ENCODE data around the gene MIPOL1. TPM values are rescaled to one million over a fixed set of nuclear protein-coding genes. Genes with fewer than 3 reads are reported as not detected.

Gene MIPOL1
- total and polyA plus RNA-seq, 2 of the 13 experiments (the other 11 are each of a cell fraction or from before 2014, with no cell fraction given): 8.6 to 34.2 TPM

- TF ChIP-seq THAP9 (CRISPR knock-in tag; IDR thresholded peaks at IDR 0.05; ENCODE audit: borderline replicate concordance) (peak; percentile 92), YY1 (IDR thresholded peaks at IDR 0.05; ENCODE audit: insufficient read depth, insufficient replicate concordance, low read depth, low read length) (peak; percentile 48), ZNF788 (CRISPR knock-in tag; IDR thresholded peaks at IDR 0.05; ENCODE audit: borderline replicate concordance) (peak; percentile 13; the same call in 1 of the 2 replicates), NFKB2 (CRISPR knock-in tag; IDR thresholded peaks at IDR 0.05; ENCODE audit: borderline replicate concordance) (peak; percentile 59; the same call in 1 of the 2 replicates), HOMEZ (CRISPR knock-in tag; IDR thresholded peaks at IDR 0.05; ENCODE audit: low read depth) (peak; percentile 53; the same call in 1 of the 2 replicates), POGK (CRISPR knock-in tag; conservative IDR thresholded peaks at IDR 0.05) (peak; percentile 35; the same call in 1 of the 2 replicates), FUBP1 (CRISPR knock-in tag; IDR thresholded peaks at IDR 0.05; ENCODE audit: borderline replicate concordance) (0 out of 2 replicates have a peak, but pooled peaks have one; percentile 54), ZFP90 (CRISPR knock-in tag; IDR thresholded peaks at IDR 0.05; ENCODE audit: borderline replicate concordance) (peak; percentile 78; the same call in 1 of the 2 replicates), ZNF687 (CRISPR knock-in tag; IDR thresholded peaks at IDR 0.05) (peak; percentile 57), YEATS4 (CRISPR knock-in tag; IDR thresholded peaks at IDR 0.05; ENCODE audit: borderline replicate concordance) (peak; percentile 51), ZNF280B (CRISPR knock-in tag; IDR thresholded peaks at IDR 0.05; ENCODE audit: borderline replicate concordance) (peak; percentile 52; the same call in 1 of the 2 replicates)
These were observed 9.7 kb upstream of the MIPOL1 start (continued) for GRCh38 chr14:37187840-37188577.
